CD4-positive, alpha-beta T cell treated with Interleukin-17A for 4 hours (primary cell): Measurements from ENCODE around the gene SURF2.
"Not testable (repeated sequence)": the region's sequence is repeated elsewhere in the genome, so short reads cannot be mapped to it uniquely, and the experiment has no call there.

Source experiments
- DNase-seq: peaks from one replicate; pipeline ENCODE4 v3.0.0-alpha.2; 2020; ENCODE audit warnings: mixed read lengths

SURF2 gene

GRCh38 chr9:133379153-133380086 is 23.1 kb downstream of the SURF2 start:
- DNase-seq = no peak

GRCh38 chr9:133380734-133381133 is 24.4 kb downstream of the SURF2 start:
- DNase-seq = no peak

GRCh38 chr9:133382507-133383141 is 26.3 kb downstream of the SURF2 start:
- DNase-seq = no peak

- DNase-seq = no peak
Measured at GRCh38 chr9:133383438-133383837, 27.1 kb downstream of the SURF2 start.

GRCh38 chr9:133384736-133385321 is 28.5 kb downstream of the SURF2 start:
- no peak for DNase-seq

GRCh38 chr9:133385452-133385851 is 29.1 kb downstream of the SURF2 start:
- DNase-seq = no peak

GRCh38 chr9:133386338-133386737 is 30.0 kb downstream of the SURF2 start:
- no peak for DNase-seq

GRCh38 chr9:133387680-133388079 is 31.3 kb downstream of the SURF2 start:
- no peak for DNase-seq

- no peak for DNase-seq
Measured at GRCh38 chr9:133389025-133389557, 32.7 kb downstream of the SURF2 start.

- DNase-seq = no peak
Measured at GRCh38 chr9:133389562-133389961, 33.2 kb downstream of the SURF2 start.

- DNase-seq = no peak
Measured at GRCh38 chr9:133390713-133391112, 34.4 kb downstream of the SURF2 start.

- not testable (repeated sequence) for DNase-seq
Measured at GRCh38 chr9:133391449-133391848, 35.1 kb downstream of the SURF2 start.

GRCh38 chr9:133392308-133392707 is 36.0 kb downstream of the SURF2 start:
- DNase-seq = not testable (repeated sequence)

- no peak for DNase-seq
Measured at GRCh38 chr9:133393399-133393798, 37.0 kb downstream of the SURF2 start.

- DNase-seq = no peak
Measured at GRCh38 chr9:133394687-133395271, 38.4 kb downstream of the SURF2 start.

GRCh38 chr9:133396952-133397351 is 40.6 kb downstream of the SURF2 start:
- DNase-seq = no peak

- no peak for DNase-seq
Measured at GRCh38 chr9:133397370-133397769, 41.0 kb downstream of the SURF2 start.

- DNase-seq = no peak
Measured at GRCh38 chr9:133397895-133398294, 41.5 kb downstream of the SURF2 start.

GRCh38 chr9:133400292-133400691 is 43.9 kb downstream of the SURF2 start:
- DNase-seq = no peak

- DNase-seq = no peak
Measured at GRCh38 chr9:133401588-133401987, 45.2 kb downstream of the SURF2 start.

- no peak for DNase-seq
Measured at GRCh38 chr9:133402689-133403088, 46.3 kb downstream of the SURF2 start.

GRCh38 chr9:133403766-133404453 is 47.6 kb downstream of the SURF2 start:
- peak; percentile 77 for DNase-seq
